OCI-LY7 (cell line): ENCODE measurements around the gene KRTAP5-3. TPM values are rescaled to one million over a fixed set of nuclear protein-coding genes. Genes with fewer than 3 reads are reported as not detected.

Source experiments
- BruUV-seq: library from RNA; stranded (reverse); fragments of 400-500 nt; replicated peaks from 2 replicates; lab custom pipeline; 2021; lab: Mats Ljungman, UMichigan
- CTCF ChIA-PET: fragments of 300-600 bp; sonication (Branson Sonifier 250); formaldehyde crosslinking; loops from one replicate; lab custom pipeline; 2022; ENCODE audit warnings: antibody characterized with exemption; ENCODE audit not compliant: unreplicated experiment; lab: Charles Lee
- POLR2A ChIA-PET: fragments of 300-600 bp; sonication (Branson Sonifier 250); formaldehyde crosslinking; loops from one replicate; lab custom pipeline; 2022; ENCODE audit warnings: antibody characterized with exemption; lab: Charles Lee
- DNase-seq: peaks from one replicate; pipeline ENCODE4 v3.0.0-alpha.2; 2015; ENCODE audit warnings: low spot score
- H2AFZ ChIP-seq: fragments of 200-600 bp; sonication (generic), shearing (Covaris generic); 2 replicates; pipeline ENCODE4 v1.6.1; 2014; ENCODE audit warnings: mild to moderate bottlenecking, antibody characterized with exemption, low read length, moderate library complexity
- H3K27ac ChIP-seq: fragments of 200-600 bp; sonication (generic); 2 replicates; pipeline ENCODE4 v1.5.1; 2014; ENCODE audit warnings: mixed run types, low read depth, mild to moderate bottlenecking, moderate library complexity, low read length, inconsistent platforms; ENCODE audit not compliant: poor library complexity, severe bottlenecking
- H3K36me3 ChIP-seq: fragments of 200-600 bp; sonication (generic); 2 replicates; pipeline ENCODE4 v1.6.1; 2014; ENCODE audit warnings: mild to moderate bottlenecking, antibody characterized with exemption, low read length, moderate library complexity, mixed read lengths; ENCODE audit not compliant: insufficient read depth
- H3K4me1 ChIP-seq: fragments of 200-600 bp; sonication (generic); 2 replicates; pipeline ENCODE4 v1.5.1; 2014; ENCODE audit warnings: mild to moderate bottlenecking, low read length; ENCODE audit not compliant: insufficient read depth, poor library complexity, severe bottlenecking
- H3K4me2 ChIP-seq: fragments of 200-600 bp; sonication (generic); 2 replicates; pipeline ENCODE4 v1.6.1; 2014; ENCODE audit warnings: mild to moderate bottlenecking, low read length
- H3K4me3 ChIP-seq: fragments of 200-600 bp; sonication (generic); 2 replicates; pipeline ENCODE4 v1.5.1; 2014; ENCODE audit warnings: mild to moderate bottlenecking, low read depth, low read length; ENCODE audit not compliant: poor library complexity, severe bottlenecking
- H3K79me2 ChIP-seq: fragments of 200-600 bp; sonication (generic); 2 replicates; pipeline ENCODE4 v1.6.1; 2016; ENCODE audit warnings: low read depth, mild to moderate bottlenecking, low read length, moderate library complexity, mixed read lengths; ENCODE audit not compliant: insufficient read depth
- H3K9me2 ChIP-seq: fragments of 200-600 bp; sonication (generic); 2 replicates; pipeline ENCODE4 v1.6.1; 2016; ENCODE audit warnings: mild to moderate bottlenecking, low read length, mixed read lengths; ENCODE audit not compliant: insufficient read depth
- H3K9me3 ChIP-seq: fragments of 200-600 bp; sonication (generic); 2 replicates; pipeline ENCODE4 v1.6.1; 2014; ENCODE audit warnings: mild to moderate bottlenecking, mixed run types, low read length, mixed read lengths
- H4K20me1 ChIP-seq: fragments of 200-600 bp; sonication (generic); 2 replicates; pipeline ENCODE4 v1.6.1; 2014; ENCODE audit warnings: mild to moderate bottlenecking, antibody characterized with exemption, low read length, moderate library complexity, mixed read lengths; ENCODE audit not compliant: insufficient read depth
- CTCF ChIP-seq: fragments of 200-600 bp; sonication (generic); conservative IDR thresholded peaks from 2 replicates; pipeline ENCODE4 v1.5.1; 2014; ENCODE audit warnings: mild to moderate bottlenecking, antibody characterized with exemption, low read length, moderate library complexity, mixed read lengths
- EZH2phosphoT487 ChIP-seq: fragments of 200-600 bp; sonication (generic); IDR thresholded peaks from 2 replicates; pipeline ENCODE4 v1.6.1; 2018; ENCODE audit warnings: low read depth, borderline replicate concordance, mild to moderate bottlenecking, mixed run types, antibody characterized with exemption, low read length, moderate library complexity, mixed read lengths
- intact Hi-C: fragments of 100-400 bp; cut with micrococcal nuclease; formaldehyde crosslinking; loops from one replicate; pipeline ENCODE4 v1.10.0; 2022; ENCODE audit not compliant: unreplicated experiment
- total RNA-seq, 2 experiments: library from RNA; depleted of rRNA in 1 of 2; stranded (reverse); fragments of >200 nt in 1 of 2; shearing (Covaris generic) in 1 of 2; gene quantifications; 2 replicates each; pipeline ENCODE4 v1.2.3, GENCODE V29; 2014 to 2022

The KRTAP5-3 gene
- total RNA-seq, 2 experiments from 2014 or later = not detected

GRCh38 chr11:1564535-1565172 lies 43.6 kb downstream of the KRTAP5-3 start:
- intact Hi-C loops = no loop called here
- Histone ChIP-seq H4K20me1 (no peaks in the 10 kb centered on the region), H3K4me3 (no peak overlapping the region), H3K9me2 (no peaks in the 10 kb centered on the region), H2AFZ (no peak overlapping the region), H3K4me1 (no peaks in the 10 kb centered on the region), H3K79me2 (no peaks in the 10 kb centered on the region), H3K36me3 (no peaks in the 10 kb centered on the region), H3K9me3 (no peaks in the 10 kb centered on the region), H3K4me2 (no peak overlapping the region), H3K27ac (no peak overlapping the region)
- BruUV-seq = no TSS peak
- CTCF ChIA-PET = interaction anchor here (1.4 kb wide), 1 partner anchor 9 kb away, joined by 3 read pairs; no protein-coding TSS in a partner anchor
- peak; percentile 16 for DNase-seq
- POLR2A ChIA-PET = interaction anchor here (0.7 kb wide), 2 partner anchors 214 to 301 kb away, joined by 3 to 5 read pairs; no protein-coding TSS in a partner anchor
- TF ChIP-seq EZH2phosphoT487 (no peak), CTCF (no peak)

- H2AFZ ChIP-seq = no peak overlapping the region
- TF ChIP-seq CTCF = no peak
- H3K4me1 ChIP-seq = no peaks in the 10 kb centered on the region
- H4K20me1 ChIP-seq = no peaks in the 10 kb centered on the region
- intact Hi-C loops = no loop called here
- no peaks in the 10 kb centered on the region for H3K36me3 ChIP-seq
- DNase-seq = no peak
- no peaks in the 10 kb centered on the region for H3K9me3 ChIP-seq
- no peaks in the 10 kb centered on the region for H3K79me2 ChIP-seq
- BruUV-seq = no TSS peak
- POLR2A ChIA-PET = interaction anchor here (0.7 kb wide), 1 partner anchor 214 kb away, joined by 3 read pairs; no protein-coding TSS in a partner anchor
- no peak overlapping the region for H3K4me2 ChIP-seq
- CTCF ChIA-PET = interaction anchor here (1.4 kb wide), 1 partner anchor 9 kb away, joined by 3 read pairs; no protein-coding TSS in a partner anchor
- H3K9me2 ChIP-seq = no peaks in the 10 kb centered on the region
- no peak overlapping the region for H3K4me3 ChIP-seq
- no peak overlapping the region for H3K27ac ChIP-seq
Measured at GRCh38 chr11:1563697-1564534, 44.3 kb downstream of the KRTAP5-3 start.
